ENCODE measurements around the gene SGK1.

SGK1 gene

GRCh38 chr6:134295953-134296553, 21.9 kb downstream of the SGK1 start (continued):
- no peak for TF ChIP-seq ZNF148 (tag by site-specific recombination; IDR thresholded peaks at IDR 0.05; ENCODE audit: borderline replicate concordance)
- TF ChIP-seq ZSCAN4 (tag by site-specific recombination; IDR thresholded peaks at IDR 0.05): no peak
- 0 out of 2 replicates have a peak, but pooled peaks have one; percentile 17 for TF ChIP-seq ZBTB17 (tag by site-specific recombination; IDR thresholded peaks at IDR 0.05)
- TF ChIP-seq, protein P1, sequence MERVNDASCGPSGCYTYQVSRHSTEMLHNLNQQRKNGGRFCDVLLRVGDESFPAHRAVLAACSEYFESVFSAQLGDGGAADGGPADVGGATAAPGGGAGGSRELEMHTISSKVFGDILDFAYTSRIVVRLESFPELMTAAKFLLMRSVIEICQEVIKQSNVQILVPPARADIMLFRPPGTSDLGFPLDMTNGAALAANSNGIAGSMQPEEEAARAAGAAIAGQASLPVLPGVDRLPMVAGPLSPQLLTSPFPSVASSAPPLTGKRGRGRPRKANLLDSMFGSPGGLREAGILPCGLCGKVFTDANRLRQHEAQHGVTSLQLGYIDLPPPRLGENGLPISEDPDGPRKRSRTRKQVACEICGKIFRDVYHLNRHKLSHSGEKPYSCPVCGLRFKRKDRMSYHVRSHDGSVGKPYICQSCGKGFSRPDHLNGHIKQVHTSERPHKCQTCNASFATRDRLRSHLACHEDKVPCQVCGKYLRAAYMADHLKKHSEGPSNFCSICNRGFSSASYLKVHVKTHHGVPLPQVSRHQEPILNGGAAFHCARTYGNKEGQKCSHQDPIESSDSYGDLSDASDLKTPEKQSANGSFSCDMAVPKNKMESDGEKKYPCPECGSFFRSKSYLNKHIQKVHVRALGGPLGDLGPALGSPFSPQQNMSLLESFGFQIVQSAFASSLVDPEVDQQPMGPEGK (tag by site-specific recombination; IDR thresholded peaks at IDR 0.05): no peak
- no peak for TF ChIP-seq MEIS1 (CRISPR knock-in tag; IDR thresholded peaks at IDR 0.05; ENCODE audit: borderline replicate concordance)
- TF ChIP-seq, protein P2, sequence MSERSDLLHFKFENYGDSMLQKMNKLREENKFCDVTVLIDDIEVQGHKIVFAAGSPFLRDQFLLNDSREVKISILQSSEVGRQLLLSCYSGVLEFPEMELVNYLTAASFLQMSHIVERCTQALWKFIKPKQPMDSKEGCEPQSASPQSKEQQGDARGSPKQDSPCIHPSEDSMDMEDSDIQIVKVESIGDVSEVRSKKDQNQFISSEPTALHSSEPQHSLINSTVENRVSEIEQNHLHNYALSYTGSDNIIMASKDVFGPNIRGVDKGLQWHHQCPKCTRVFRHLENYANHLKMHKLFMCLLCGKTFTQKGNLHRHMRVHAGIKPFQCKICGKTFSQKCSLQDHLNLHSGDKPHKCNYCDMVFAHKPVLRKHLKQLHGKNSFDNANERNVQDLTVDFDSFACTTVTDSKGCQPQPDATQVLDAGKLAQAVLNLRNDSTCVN (tag by site-specific recombination; optimal IDR thresholded peaks at IDR 0.05): no peak
- TF ChIP-seq ZNF600 (tag by site-specific recombination; IDR thresholded peaks at IDR 0.05): peak; percentile 29; the same call in 1 of the 2 replicates
- peak; percentile 96 for TF ChIP-seq ZNF10 (tag by site-specific recombination; IDR thresholded peaks at IDR 0.05)
- TF ChIP-seq GFI1B (tag by site-specific recombination; IDR thresholded peaks at IDR 0.05): no peak
- peak; percentile 48; the same call in 1 of the 2 replicates for TF ChIP-seq PRDM1 (tag by site-specific recombination; IDR thresholded peaks at IDR 0.05)
- TF ChIP-seq, protein P3, sequence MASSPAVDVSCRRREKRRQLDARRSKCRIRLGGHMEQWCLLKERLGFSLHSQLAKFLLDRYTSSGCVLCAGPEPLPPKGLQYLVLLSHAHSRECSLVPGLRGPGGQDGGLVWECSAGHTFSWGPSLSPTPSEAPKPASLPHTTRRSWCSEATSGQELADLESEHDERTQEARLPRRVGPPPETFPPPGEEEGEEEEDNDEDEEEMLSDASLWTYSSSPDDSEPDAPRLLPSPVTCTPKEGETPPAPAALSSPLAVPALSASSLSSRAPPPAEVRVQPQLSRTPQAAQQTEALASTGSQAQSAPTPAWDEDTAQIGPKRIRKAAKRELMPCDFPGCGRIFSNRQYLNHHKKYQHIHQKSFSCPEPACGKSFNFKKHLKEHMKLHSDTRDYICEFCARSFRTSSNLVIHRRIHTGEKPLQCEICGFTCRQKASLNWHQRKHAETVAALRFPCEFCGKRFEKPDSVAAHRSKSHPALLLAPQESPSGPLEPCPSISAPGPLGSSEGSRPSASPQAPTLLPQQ (tag by site-specific recombination; IDR thresholded peaks at IDR 0.05): 0 out of 2 replicates have a peak, but pooled peaks have one; percentile 18
- TF ChIP-seq ZNF211 (tag by site-specific recombination; IDR thresholded peaks at IDR 0.05; ENCODE audit: low read depth): no peak
- no peak for TF ChIP-seq ZNF530 (tag by site-specific recombination; IDR thresholded peaks at IDR 0.05; ENCODE audit: low read depth)
- TF ChIP-seq ZFP37 (tag by site-specific recombination; IDR thresholded peaks at IDR 0.05): no peak
- 0 out of 2 replicates have a peak, but pooled peaks have one; percentile 13 for TF ChIP-seq KLF8 (tag by site-specific recombination; IDR thresholded peaks at IDR 0.05)
- no peak for TF ChIP-seq PRDM6 (tag by site-specific recombination; IDR thresholded peaks at IDR 0.05)
- no peak for TF ChIP-seq KLF9 (tag by site-specific recombination; IDR thresholded peaks at IDR 0.05; ENCODE audit: low read depth)
- TF ChIP-seq ZNF366 (tag by site-specific recombination; conservative IDR thresholded peaks at IDR 0.05): peak; percentile 58; the same call in 1 of the 2 replicates
- TF ChIP-seq GLI2 (tag by site-specific recombination; IDR thresholded peaks at IDR 0.05; ENCODE audit: borderline replicate concordance, low read depth): no peak
- TF ChIP-seq ZNF133 (tag by site-specific recombination; IDR thresholded peaks at IDR 0.05): no peak
- TF ChIP-seq, protein P4, sequence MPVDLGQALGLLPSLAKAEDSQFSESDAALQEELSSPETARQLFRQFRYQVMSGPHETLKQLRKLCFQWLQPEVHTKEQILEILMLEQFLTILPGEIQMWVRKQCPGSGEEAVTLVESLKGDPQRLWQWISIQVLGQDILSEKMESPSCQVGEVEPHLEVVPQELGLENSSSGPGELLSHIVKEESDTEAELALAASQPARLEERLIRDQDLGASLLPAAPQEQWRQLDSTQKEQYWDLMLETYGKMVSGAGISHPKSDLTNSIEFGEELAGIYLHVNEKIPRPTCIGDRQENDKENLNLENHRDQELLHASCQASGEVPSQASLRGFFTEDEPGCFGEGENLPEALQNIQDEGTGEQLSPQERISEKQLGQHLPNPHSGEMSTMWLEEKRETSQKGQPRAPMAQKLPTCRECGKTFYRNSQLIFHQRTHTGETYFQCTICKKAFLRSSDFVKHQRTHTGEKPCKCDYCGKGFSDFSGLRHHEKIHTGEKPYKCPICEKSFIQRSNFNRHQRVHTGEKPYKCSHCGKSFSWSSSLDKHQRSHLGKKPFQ (tag by site-specific recombination; IDR thresholded peaks at IDR 0.05): no peak
- TF ChIP-seq ZEB2 (tag by site-specific recombination; IDR thresholded peaks at IDR 0.05): peak; percentile 71; the same call in 1 of the 2 replicates
- peak; percentile 66; the same call in 1 of the 2 replicates for TF ChIP-seq ZBTB21 (tag by site-specific recombination; IDR thresholded peaks at IDR 0.05)

Data from HEK293 (cell line).